A549 (cell line): ENCODE measurements around the gene MIS18BP1. TPM values are rescaled to one million over a fixed set of nuclear protein-coding genes. Genes with fewer than 3 reads are reported as not detected.

Source experiments
- ATAC-seq, 2 experiments: fragments of 200-7000 bp in 1 of 2; fragments of >200 bp in 1 of 2; cut with Nextera tagmentation in 1 of 2; cut with Tn5 transposase in 1 of 2; 3 replicates each; pipeline versions ENCODE4 v1.8.0 to v1.9.1; 2018 to 2020; ENCODE audit warnings: mild to moderate bottlenecking in 1 of 2, moderate library complexity in 1 of 2
- CTCF ChIA-PET: fragments of 300-600 bp; sonication (Branson Sonifier 250); formaldehyde crosslinking; extraction: SDS; loops from one replicate; lab custom pipeline; 2021; ENCODE audit warnings: antibody characterized with exemption, inconsistent platforms; lab: Yijun Ruan, JAX
- POLR2A ChIA-PET: fragments of 350-600 bp; formaldehyde crosslinking; extraction: SDS; loops from one replicate; lab custom pipeline; 2021; ENCODE audit warnings: antibody characterized with exemption, inconsistent platforms; lab: Yijun Ruan, JAX
- DNase-seq, 2 experiments: peaks; one replicate each; pipeline versions ENCODE4 v3.0.0 to v3.0.0-alpha.2; 2011 to 2016; ENCODE audit warnings: low read depth in 1 of 2, low spot score in 1 of 2
- FAIRE-seq: peaks from 2 replicates; lab custom pipeline; 2011; peaks lifted over from hg19 to GRCh38; lab: Jason Lieb, UNC
- H3K27ac ChIP-seq, 2 experiments: fragments of >200 bp; sonication (Bioruptor Twin); formaldehyde crosslinking; 3 replicates each; pipeline ENCODE4 v1.5.1; 2016 to 2017
- H3K4me1 ChIP-seq: fragments of >200 bp; sonication (Bioruptor Twin); formaldehyde crosslinking; 3 replicates; pipeline ENCODE4 v1.6.1; 2016
- H3K4me2 ChIP-seq: fragments of >200 bp; sonication (Bioruptor Twin); formaldehyde crosslinking; 3 replicates; pipeline ENCODE4 v1.6.1; 2016
- H3K4me3 ChIP-seq: fragments of >200 bp; sonication (Bioruptor Twin); formaldehyde crosslinking; 3 replicates; pipeline ENCODE4 v1.5.1; 2016
- H3K9me3 ChIP-seq: fragments of >200 bp; sonication (Bioruptor Twin); formaldehyde crosslinking; 3 replicates; pipeline ENCODE4 v1.6.1; 2016
- CBX8 ChIP-seq: fragments of 200-600 bp; sonication (generic); IDR thresholded peaks from 2 replicates; pipeline ENCODE4 v1.6.1; 2016
- CEBPB ChIP-seq, 2 experiments: fragments of >200 bp in 1 of 2; sonication (Bioruptor Twin) in 1 of 2; formaldehyde crosslinking in 1 of 2; IDR thresholded peaks; 2 replicates each; pipeline ENCODE4 v1.6.1; 2012 to 2016
- CHD4 ChIP-seq: fragments of 200-600 bp; sonication (generic); IDR thresholded peaks from 2 replicates; pipeline ENCODE4 v1.6.1; 2016; ENCODE audit warnings: antibody characterized with exemption, mild to moderate bottlenecking, borderline replicate concordance
- EHMT2 ChIP-seq: fragments of 200-600 bp; sonication (generic); IDR thresholded peaks from 2 replicates; pipeline ENCODE4 v1.6.1; 2016; ENCODE audit warnings: antibody characterized with exemption, low read depth, mild to moderate bottlenecking, moderate library complexity
- FOSL2 ChIP-seq, 2 experiments: fragments of 450-650 bp in 1 of 2; fragments of >200 bp in 1 of 2; sonication (Bioruptor Twin) in 1 of 2; formaldehyde crosslinking; IDR thresholded peaks; 2 replicates each; pipeline versions ENCODE4 v1.5.0 to v1.6.1; 2016 to 2020; ENCODE audit warnings: mild to moderate bottlenecking in 1 of 2, moderate library complexity in 1 of 2
- FOXS1 ChIP-seq: fragments of 250-450 bp; sonication (Bioruptor Pico); IDR thresholded peaks from 2 replicates; pipeline ENCODE4 v1.5.0; 2020; ENCODE audit warnings: mild to moderate bottlenecking, moderate library complexity
- HEYL ChIP-seq: fragments of 250-450 bp; sonication (Bioruptor Pico); IDR thresholded peaks from 2 replicates; pipeline ENCODE4 v1.8.0; 2021; ENCODE audit warnings: mild to moderate bottlenecking, moderate library complexity
- HOXB13 ChIP-seq: fragments of 250-450 bp; sonication (Bioruptor Pico); IDR thresholded peaks from 2 replicates; pipeline ENCODE4 v1.5.0; 2020; ENCODE audit warnings: low read depth, mild to moderate bottlenecking, moderate library complexity
- JUNB ChIP-seq: fragments of >200 bp; sonication (Bioruptor Twin); formaldehyde crosslinking; IDR thresholded peaks from 2 replicates; pipeline ENCODE4 v1.6.1; 2016
- KDM1A ChIP-seq: fragments of 200-600 bp; sonication (generic); IDR thresholded peaks from 2 replicates; pipeline ENCODE4 v1.6.1; 2016; ENCODE audit warnings: low read depth, mild to moderate bottlenecking
- MAZ ChIP-seq: fragments of 150-350 bp; IDR thresholded peaks from 2 replicates; pipeline ENCODE4 v1.6.1; 2014; ENCODE audit warnings: antibody characterized with exemption, low read depth, low read length, borderline replicate concordance
- MYC ChIP-seq: IDR thresholded peaks from 2 replicates; pipeline ENCODE4 v1.6.1; 2012; ENCODE audit warnings: mild to moderate bottlenecking, inconsistent platforms, low read length, improper control_type of control experiment, borderline replicate concordance
- PHF8 ChIP-seq: fragments of 200-600 bp; sonication (generic); IDR thresholded peaks from 2 replicates; pipeline ENCODE4 v1.6.1; 2016; ENCODE audit warnings: low read depth, mild to moderate bottlenecking, antibody characterized with exemption, moderate library complexity, borderline replicate concordance
- POLR2A ChIP-seq: IDR thresholded peaks from 2 replicates; pipeline ENCODE4 v1.6.1; 2012; ENCODE audit warnings: mild to moderate bottlenecking, low read length
- POLR2AphosphoS2 ChIP-seq: conservative IDR thresholded peaks from 2 replicates; pipeline ENCODE4 v1.6.1; 2012; ENCODE audit warnings: low read length, improper control_type of control experiment, inconsistent platforms
- RARB ChIP-seq: fragments of 250-450 bp; sonication (Bioruptor Pico); IDR thresholded peaks from 2 replicates; pipeline ENCODE4 v1.8.0; 2021; ENCODE audit warnings: mild to moderate bottlenecking, moderate library complexity
- RNF2 ChIP-seq: fragments of 200-600 bp; sonication (generic); IDR thresholded peaks from 2 replicates; pipeline ENCODE4 v1.6.1; 2016; ENCODE audit warnings: low read depth, mild to moderate bottlenecking, antibody characterized with exemption, moderate library complexity, borderline replicate concordance
- SMC3 ChIP-seq: fragments of >200 bp; sonication (Bioruptor Twin); formaldehyde crosslinking; IDR thresholded peaks from 3 replicates; pipeline ENCODE4 v1.6.1; 2018; ENCODE audit warnings: inconsistent platforms
- SREBF2 ChIP-seq: fragments of 450-650 bp; IDR thresholded peaks from 2 replicates; pipeline ENCODE4 v1.6.1; 2014; ENCODE audit warnings: mild to moderate bottlenecking, moderate library complexity
- ZC3H11A ChIP-seq: fragments of 450-650 bp; IDR thresholded peaks from 2 replicates; pipeline ENCODE4 v1.6.1; 2014; ENCODE audit warnings: antibody characterized with exemption, mild to moderate bottlenecking
- ZFP36 ChIP-seq: fragments of 450-650 bp; IDR thresholded peaks from 2 replicates; pipeline ENCODE4 v1.6.1; 2014; ENCODE audit warnings: borderline replicate concordance; ENCODE audit not compliant: partially characterized antibody
- WGBS: methylation state at CpG from one replicate; pipeline ENCODE4 v1.1.6; 2017; ENCODE audit errors: missing lambda C conversion rate; 5-methylcytosine and 5-hydroxymethylcytosine counted together
- polyA plus RNA-seq, 4 experiments: library from polyadenylated mRNA; depleted of rRNA in 3 of 4; stranded (reverse); fragments of >200 nt; fragmentation: RNase III in 1 of 4; extraction: RNeasy Plus Mini Kit Qiagen cat#74134 plus additional on column Dnase treatment in 1 of 4; gene quantifications; 2 replicates in 3 of 4; 3 replicates in 1 of 4; pipeline ENCODE4 v1.2.3, GENCODE V29; 2011 to 2017
- TF ChIP-seq, protein P1 (sequence below): fragments of 150-350 bp; IDR thresholded peaks from 2 replicates; pipeline ENCODE4 v1.6.1; 2014; ENCODE audit warnings: low read depth, mild to moderate bottlenecking, low read length
- TF ChIP-seq, protein P2 (sequence below): IDR thresholded peaks from 2 replicates; pipeline ENCODE4 v1.6.1; 2012; ENCODE audit warnings: low read depth, borderline replicate concordance
- TF ChIP-seq, protein P3 (sequence below): fragments of 250-450 bp; sonication (Bioruptor Pico); IDR thresholded peaks from 2 replicates; pipeline ENCODE4 v1.5.0; 2021; ENCODE audit warnings: mild to moderate bottlenecking, moderate library complexity, borderline replicate concordance
- TF ChIP-seq, protein P4 (sequence below): fragments of 200-600 bp; sonication (generic); IDR thresholded peaks from 2 replicates; pipeline ENCODE4 v1.6.1; 2016; ENCODE audit warnings: antibody characterized with exemption, mild to moderate bottlenecking, moderate library complexity
- TF ChIP-seq, protein P5 (sequence below): IDR thresholded peaks from 2 replicates; pipeline ENCODE4 v1.6.1; 2012

Gene MIS18BP1
- polyA plus RNA-seq, 2 of the 4 experiments (the other 2 are of a cell fraction): 26.1 to 38.0 TPM

DNA sequence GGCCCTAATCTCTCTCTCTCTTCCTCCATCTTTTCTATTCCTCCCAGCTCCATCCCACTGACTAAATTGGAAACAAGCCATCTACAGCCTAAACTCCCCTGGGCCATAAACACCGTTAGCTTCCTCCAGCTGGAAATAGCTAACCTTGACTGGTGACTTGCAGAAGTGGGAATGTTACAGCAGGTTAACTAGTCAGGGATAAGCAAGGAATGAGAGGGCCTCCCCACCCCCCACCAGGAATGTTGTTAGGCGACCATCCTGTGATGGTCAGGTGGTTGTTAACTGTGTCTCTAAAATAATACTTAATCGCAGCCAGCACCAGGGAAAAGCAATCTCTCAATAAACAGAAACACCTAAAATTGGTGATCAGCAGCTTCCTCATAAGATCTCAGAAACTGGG lies 40.8 kb downstream of the MIS18BP1 start (continued):
- TF ChIP-seq MAZ: no peak
- TF ChIP-seq RARB (CRISPR knock-in tag): no peak
- TF ChIP-seq POLR2AphosphoS2: no peak
- no peak for TF ChIP-seq ZC3H11A
- no peak for TF ChIP-seq JUNB
- no peak for TF ChIP-seq HOXB13 (CRISPR knock-in tag)

DNA sequence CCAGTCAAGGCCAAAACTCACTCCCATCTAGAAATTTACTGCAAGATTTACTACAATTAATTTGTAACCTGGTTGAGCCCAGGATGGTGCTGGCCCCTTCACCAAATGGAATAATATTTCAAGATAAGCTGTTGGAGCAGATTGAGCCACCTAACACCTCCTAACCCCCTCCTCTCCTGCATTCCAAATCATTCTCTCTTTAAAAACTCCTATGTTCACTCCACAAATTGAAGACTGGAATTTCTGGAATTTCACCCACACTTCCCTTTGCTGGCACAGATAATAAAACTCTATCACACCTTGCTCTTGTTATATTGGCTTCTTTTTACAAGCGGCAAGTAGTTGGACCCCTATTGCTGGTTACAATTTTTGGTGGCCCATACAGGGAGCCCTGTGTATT lies 41.7 kb downstream of the MIS18BP1 start:
- Histone ChIP-seq H3K4me3 (no peak overlapping the region), H3K27ac (no peak overlapping the region)
- no peak for TF ChIP-seq FOSL2 (IDR thresholded peaks at IDR 0.05)
- TF ChIP-seq FOSL2 (CRISPR knock-in tag; IDR thresholded peaks at IDR 0.05): no peak
- TF ChIP-seq, protein P1, sequence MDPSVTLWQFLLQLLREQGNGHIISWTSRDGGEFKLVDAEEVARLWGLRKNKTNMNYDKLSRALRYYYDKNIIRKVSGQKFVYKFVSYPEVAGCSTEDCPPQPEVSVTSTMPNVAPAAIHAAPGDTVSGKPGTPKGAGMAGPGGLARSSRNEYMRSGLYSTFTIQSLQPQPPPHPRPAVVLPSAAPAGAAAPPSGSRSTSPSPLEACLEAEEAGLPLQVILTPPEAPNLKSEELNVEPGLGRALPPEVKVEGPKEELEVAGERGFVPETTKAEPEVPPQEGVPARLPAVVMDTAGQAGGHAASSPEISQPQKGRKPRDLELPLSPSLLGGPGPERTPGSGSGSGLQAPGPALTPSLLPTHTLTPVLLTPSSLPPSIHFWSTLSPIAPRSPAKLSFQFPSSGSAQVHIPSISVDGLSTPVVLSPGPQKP: no peak
- TF ChIP-seq MYC: no peak
- no peak for TF ChIP-seq EHMT2
- no peak for TF ChIP-seq RARB (CRISPR knock-in tag)
- TF ChIP-seq CBX8: no peak
- TF ChIP-seq HEYL (CRISPR knock-in tag): no peak
- TF ChIP-seq, protein P2, sequence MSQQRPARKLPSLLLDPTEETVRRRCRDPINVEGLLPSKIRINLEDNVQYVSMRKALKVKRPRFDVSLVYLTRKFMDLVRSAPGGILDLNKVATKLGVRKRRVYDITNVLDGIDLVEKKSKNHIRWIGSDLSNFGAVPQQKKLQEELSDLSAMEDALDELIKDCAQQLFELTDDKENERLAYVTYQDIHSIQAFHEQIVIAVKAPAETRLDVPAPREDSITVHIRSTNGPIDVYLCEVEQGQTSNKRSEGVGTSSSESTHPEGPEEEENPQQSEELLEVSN: no peak
- no peak for TF ChIP-seq ZFP36
- TF ChIP-seq ZC3H11A: no peak
- TF ChIP-seq POLR2AphosphoS2: no peak
- TF ChIP-seq, protein P3, sequence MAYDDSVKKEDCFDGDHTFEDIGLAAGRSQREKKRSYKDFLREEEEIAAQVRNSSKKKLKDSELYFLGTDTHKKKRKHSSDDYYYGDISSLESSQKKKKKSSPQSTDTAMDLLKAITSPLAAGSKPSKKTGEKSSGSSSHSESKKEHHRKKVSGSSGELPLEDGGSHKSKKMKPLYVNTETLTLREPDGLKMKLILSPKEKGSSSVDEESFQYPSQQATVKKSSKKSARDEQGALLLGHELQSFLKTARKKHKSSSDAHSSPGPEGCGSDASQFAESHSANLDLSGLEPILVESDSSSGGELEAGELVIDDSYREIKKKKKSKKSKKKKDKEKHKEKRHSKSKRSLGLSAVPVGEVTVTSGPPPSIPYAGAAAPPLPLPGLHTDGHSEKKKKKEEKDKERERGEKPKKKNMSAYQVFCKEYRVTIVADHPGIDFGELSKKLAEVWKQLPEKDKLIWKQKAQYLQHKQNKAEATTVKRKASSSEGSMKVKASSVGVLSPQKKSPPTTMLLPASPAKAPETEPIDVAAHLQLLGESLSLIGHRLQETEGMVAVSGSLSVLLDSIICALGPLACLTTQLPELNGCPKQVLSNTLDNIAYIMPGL: no peak
- TF ChIP-seq, all 56 proteins: peak for 0
- ChIA-PET POLR2A (no interaction called here), CTCF (no interaction called here)
- 88% methylated on average over 1 of the region's 1 CpG for WGBS
- Histone ChIP-seq H3K9me3 (no peaks in the 10 kb centered on the region), H3K4me2 (no peak overlapping the region), H3K4me1 (no peaks in the 10 kb centered on the region)
- no peak for ATAC-seq
- FAIRE-seq: no peak
- DNase-seq: no peak

DNA sequence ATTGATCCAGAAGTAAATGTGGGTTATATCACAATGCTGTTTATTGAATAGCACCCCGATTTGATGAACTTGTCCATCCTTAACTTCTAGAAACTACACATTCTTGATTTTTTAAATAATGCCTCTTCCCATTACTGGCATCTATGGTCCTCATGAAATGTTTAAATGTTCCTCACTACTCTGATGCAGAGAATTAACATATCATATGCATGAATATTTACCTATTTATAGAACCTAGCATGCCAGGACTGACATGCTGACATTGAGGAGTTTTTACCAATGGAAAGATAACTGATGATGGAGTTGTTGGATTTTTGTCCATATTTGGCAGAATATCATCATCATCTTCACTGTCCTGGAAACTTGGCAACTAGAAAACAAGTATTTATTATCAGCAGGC lies 42.8 kb downstream of the MIS18BP1 start:
- WGBS: 92% methylated on average over 1 of the region's 1 CpG
- no peak for TF ChIP-seq KDM1A
- no peak for TF ChIP-seq PHF8
- no peak for TF ChIP-seq RNF2
- TF ChIP-seq MAZ: no peak
- no peak for FAIRE-seq
- no peak for ATAC-seq
- H3K27ac ChIP-seq: no peak overlapping the region
- H3K4me3 ChIP-seq: no peak overlapping the region
- DNase-seq: no peak
- H3K4me1 ChIP-seq: no peaks in the 10 kb centered on the region
- no peaks in the 10 kb centered on the region for H3K9me3 ChIP-seq
- POLR2A ChIA-PET: no interaction called here
- no peak overlapping the region for H3K4me2 ChIP-seq
- CTCF ChIA-PET: no interaction called here

DNA sequence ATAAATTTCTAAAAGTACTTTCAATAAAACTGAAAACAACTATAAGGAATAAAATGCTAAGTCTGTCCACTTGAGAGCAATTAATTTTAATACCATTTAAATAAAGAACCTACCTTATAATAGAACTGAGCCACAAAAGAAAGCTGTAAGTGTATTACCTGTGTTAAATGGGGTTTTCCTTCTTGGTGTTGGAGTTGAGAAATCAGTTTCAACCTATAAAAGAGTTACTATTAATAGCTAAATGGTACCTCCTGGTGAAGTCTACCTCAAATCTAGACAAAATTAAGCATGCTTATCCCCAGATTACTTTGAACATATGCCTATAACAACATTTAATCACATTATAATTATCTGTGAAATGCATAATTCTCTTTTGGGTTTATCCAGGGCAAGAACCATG lies 48.8 kb downstream of the MIS18BP1 start:
- Histone ChIP-seq H3K4me1 (no peaks in the 10 kb centered on the region), H3K27ac (no peak overlapping the region), H3K9me3 (no peaks in the 10 kb centered on the region), H3K4me3 (no peak overlapping the region), H3K4me2 (no peak overlapping the region)
- ATAC-seq (no peak), FAIRE-seq (no peak), DNase-seq (no peak)
- ChIA-PET CTCF (no interaction called here), POLR2A (no interaction called here)
- TF ChIP-seq FOXS1 (CRISPR knock-in tag) (no peak), SMC3 (no peak), CHD4 (no peak), POLR2A (no peak), CEBPB (IDR thresholded peaks at IDR 0.05) (no peak), POLR2AphosphoS2 (no peak), SREBF2 (no peak)
- TF ChIP-seq, protein P4, sequence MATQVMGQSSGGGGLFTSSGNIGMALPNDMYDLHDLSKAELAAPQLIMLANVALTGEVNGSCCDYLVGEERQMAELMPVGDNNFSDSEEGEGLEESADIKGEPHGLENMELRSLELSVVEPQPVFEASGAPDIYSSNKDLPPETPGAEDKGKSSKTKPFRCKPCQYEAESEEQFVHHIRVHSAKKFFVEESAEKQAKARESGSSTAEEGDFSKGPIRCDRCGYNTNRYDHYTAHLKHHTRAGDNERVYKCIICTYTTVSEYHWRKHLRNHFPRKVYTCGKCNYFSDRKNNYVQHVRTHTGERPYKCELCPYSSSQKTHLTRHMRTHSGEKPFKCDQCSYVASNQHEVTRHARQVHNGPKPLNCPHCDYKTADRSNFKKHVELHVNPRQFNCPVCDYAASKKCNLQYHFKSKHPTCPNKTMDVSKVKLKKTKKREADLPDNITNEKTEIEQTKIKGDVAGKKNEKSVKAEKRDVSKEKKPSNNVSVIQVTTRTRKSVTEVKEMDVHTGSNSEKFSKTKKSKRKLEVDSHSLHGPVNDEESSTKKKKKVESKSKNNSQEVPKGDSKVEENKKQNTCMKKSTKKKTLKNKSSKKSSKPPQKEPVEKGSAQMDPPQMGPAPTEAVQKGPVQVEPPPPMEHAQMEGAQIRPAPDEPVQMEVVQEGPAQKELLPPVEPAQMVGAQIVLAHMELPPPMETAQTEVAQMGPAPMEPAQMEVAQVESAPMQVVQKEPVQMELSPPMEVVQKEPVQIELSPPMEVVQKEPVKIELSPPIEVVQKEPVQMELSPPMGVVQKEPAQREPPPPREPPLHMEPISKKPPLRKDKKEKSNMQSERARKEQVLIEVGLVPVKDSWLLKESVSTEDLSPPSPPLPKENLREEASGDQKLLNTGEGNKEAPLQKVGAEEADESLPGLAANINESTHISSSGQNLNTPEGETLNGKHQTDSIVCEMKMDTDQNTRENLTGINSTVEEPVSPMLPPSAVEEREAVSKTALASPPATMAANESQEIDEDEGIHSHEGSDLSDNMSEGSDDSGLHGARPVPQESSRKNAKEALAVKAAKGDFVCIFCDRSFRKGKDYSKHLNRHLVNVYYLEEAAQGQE: no peak
- TF ChIP-seq, protein P5, sequence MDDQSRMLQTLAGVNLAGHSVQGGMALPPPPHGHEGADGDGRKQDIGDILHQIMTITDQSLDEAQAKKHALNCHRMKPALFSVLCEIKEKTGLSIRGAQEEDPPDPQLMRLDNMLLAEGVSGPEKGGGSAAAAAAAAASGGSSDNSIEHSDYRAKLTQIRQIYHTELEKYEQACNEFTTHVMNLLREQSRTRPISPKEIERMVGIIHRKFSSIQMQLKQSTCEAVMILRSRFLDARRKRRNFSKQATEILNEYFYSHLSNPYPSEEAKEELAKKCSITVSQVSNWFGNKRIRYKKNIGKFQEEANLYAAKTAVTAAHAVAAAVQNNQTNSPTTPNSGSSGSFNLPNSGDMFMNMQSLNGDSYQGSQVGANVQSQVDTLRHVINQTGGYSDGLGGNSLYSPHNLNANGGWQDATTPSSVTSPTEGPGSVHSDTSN: no peak
